ENCODE data around the gene BRD1. TPM values are rescaled to one million over a fixed set of nuclear protein-coding genes. Genes with fewer than 3 reads are reported as not detected.

Gene BRD1
- total RNA-seq, 1 donor = 29.8 TPM

GRCh38 chr22:49861642-49862495 is 34.2 kb upstream of the BRD1 start:
- no peak overlapping the region for H3K4me3 ChIP-seq (ENCODE audit: low read depth, low read length)
- no peak for DNase-seq (ENCODE audit: low read depth)
- TF ChIP-seq CTCF (IDR thresholded peaks at IDR 0.05; ENCODE audit: insufficient read depth, low read depth, low read length) = no peak

- no peak for DNase-seq (ENCODE audit: low read depth)
- no peak for TF ChIP-seq CTCF (IDR thresholded peaks at IDR 0.05; ENCODE audit: insufficient read depth, low read depth, low read length)
- no peak overlapping the region for H3K4me3 ChIP-seq (ENCODE audit: low read depth, low read length)
Measured at GRCh38 chr22:49858827-49859226, 31.2 kb upstream of the BRD1 start.

- no peak for TF ChIP-seq CTCF (IDR thresholded peaks at IDR 0.05; ENCODE audit: insufficient read depth, low read depth, low read length)
- H3K4me3 ChIP-seq (ENCODE audit: low read depth, low read length) = no peak overlapping the region
- no peak for DNase-seq (ENCODE audit: low read depth)
Measured at GRCh38 chr22:49856766-49857618, 29.3 kb upstream of the BRD1 start.

- H3K4me3 ChIP-seq (ENCODE audit: low read depth, low read length) = no peak overlapping the region
- no peak for DNase-seq (ENCODE audit: low read depth)
- no peak for TF ChIP-seq CTCF (IDR thresholded peaks at IDR 0.05; ENCODE audit: insufficient read depth, low read depth, low read length)
Measured at GRCh38 chr22:49856343-49856742, 28.7 kb upstream of the BRD1 start.

- peak; percentile 25 for DNase-seq (ENCODE audit: low read depth)
- peak overlapping the region; percentile 76 for H3K4me3 ChIP-seq (ENCODE audit: low read depth, low read length)
- TF ChIP-seq CTCF (IDR thresholded peaks at IDR 0.05; ENCODE audit: insufficient read depth, low read depth, low read length) = no peak
Measured at GRCh38 chr22:49855251-49855911, 27.7 kb upstream of the BRD1 start.

- no peak for TF ChIP-seq CTCF (IDR thresholded peaks at IDR 0.05; ENCODE audit: insufficient read depth, low read depth, low read length)
- peak; percentile 34 for DNase-seq (ENCODE audit: low read depth)
- peak overlapping the region; percentile 76 for H3K4me3 ChIP-seq (ENCODE audit: low read depth, low read length)
Measured at GRCh38 chr22:49853981-49854831, 26.5 kb upstream of the BRD1 start.
